Right renal cortex interstitium (tissue), 3 donors: ENCODE data around the gene RGS3. TPM values are rescaled to one million over a fixed set of nuclear protein-coding genes. Genes with fewer than 3 reads are reported as not detected.

Experiments
- DNase-seq, 3 donors: peaks; one replicate each; pipeline ENCODE4 v3.0.0-alpha.2; 2013; ENCODE audit warnings: low read depth in 3 of 3, low spot score in 2 of 3
- polyA plus RNA-seq, 3 donors: library from polyadenylated mRNA; unstranded; fragments of 120-200 nt; gene quantifications; one replicate each; pipeline ENCODE4 v1.2.1, GENCODE V29; 2013; ENCODE audit not compliant: insufficient read length in 3 of 3

RGS3 gene
- polyA plus RNA-seq, 3 donors = 45.1 to 47.4 (median 47.2) TPM

DNA sequence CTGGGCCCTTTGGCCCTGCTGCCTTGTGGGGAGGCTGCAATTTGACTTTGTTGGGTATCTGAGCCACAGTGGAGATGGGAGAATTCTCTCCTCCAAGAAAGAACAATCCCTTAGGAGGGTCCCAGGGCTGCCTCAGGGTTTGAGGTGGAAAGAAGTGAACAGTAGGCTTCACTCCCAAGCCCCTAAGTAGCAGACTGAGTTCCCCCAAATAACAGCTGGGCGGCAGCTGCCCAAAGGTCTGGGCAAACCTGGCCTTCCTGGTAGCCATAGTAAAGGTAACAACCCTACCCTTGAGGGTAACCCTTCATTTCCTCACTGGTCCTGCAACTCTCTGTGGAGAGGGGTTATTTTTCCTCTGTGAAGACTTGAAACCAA lies 746 bp downstream of the RGS3 start:
- no peak for DNase-seq

DNA sequence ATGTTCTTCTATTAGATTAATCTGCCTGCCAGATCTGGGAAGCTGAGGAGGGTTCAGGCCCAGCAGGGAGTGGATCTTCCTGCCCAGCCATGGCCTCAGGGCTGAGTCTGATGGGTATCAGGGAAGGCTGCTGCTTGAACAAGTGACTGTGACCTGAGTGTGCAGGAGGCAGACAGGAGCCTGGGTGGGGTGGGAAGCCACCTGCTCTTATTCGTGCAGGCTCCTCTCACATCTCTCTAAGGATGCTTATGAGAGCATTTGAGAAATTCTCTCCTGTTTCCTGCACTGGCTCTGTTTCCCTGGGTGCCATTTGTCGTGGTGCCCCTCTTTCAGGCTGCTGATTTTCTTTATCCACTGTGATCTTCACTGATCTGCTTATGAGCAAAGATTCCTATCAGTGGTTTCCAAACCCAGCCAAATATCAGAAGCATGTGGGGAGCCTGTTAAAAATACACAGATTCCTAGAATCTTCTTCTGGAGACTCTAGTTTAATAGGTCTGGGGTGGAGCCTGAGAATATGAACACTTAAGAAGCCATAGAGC lies 2.1 kb downstream of the RGS3 start:
- DNase-seq = no peak

DNA sequence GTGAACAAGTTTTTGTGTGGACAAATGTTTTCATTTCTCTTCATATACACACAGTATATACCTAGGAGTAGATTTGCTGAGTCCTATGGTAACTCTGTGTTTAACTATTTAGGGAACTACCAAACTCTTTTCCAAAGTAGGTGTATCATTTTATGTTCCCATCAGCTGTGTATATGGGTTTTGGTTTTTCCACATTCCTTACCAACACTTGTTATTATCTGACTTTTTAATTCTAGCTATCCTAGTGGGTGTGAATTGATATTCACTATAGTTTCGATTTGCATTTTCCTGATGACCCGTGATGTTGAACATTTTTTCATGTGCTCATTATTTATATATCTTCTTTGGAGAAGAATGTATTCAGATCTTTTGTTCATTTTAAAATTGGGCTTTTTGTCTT lies 3.7 kb downstream of the RGS3 start:
- no peak for DNase-seq

DNA sequence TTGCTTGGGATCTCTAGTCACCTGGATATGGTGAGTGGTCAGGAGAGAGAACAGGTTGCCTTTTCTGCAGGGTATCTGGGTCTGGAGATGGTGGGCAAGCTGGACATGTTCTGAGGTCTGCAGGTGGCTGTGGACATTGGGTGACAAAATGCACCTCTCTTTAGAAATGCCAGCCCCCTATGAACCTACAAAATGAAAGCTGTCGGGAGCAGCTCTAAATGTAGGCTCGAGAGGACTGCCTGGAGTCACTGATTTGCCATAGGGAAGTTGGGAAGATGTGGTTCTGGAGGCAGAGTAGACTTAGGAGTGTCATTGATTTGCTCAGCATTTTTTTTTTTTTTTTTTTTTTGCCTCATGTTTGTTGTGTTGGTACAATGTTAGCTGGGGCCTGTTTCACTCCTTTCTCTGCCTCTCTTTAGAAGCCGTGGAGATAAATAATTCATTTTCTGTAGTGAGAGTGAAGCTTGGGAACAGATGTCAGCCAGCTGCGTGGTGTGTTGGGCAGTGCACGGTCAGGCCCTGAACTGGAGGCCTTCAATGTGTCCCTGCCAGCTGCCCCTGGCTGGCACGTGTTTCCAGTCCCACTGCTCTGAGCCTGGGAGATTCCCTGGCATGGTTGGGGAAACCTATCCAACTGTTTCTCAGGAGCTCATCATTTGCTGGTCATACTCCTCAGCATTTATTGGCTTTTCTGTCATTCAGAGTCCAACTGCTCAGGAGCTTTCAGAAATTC lies 5.4 kb downstream of the RGS3 start:
- no peak for DNase-seq

DNA sequence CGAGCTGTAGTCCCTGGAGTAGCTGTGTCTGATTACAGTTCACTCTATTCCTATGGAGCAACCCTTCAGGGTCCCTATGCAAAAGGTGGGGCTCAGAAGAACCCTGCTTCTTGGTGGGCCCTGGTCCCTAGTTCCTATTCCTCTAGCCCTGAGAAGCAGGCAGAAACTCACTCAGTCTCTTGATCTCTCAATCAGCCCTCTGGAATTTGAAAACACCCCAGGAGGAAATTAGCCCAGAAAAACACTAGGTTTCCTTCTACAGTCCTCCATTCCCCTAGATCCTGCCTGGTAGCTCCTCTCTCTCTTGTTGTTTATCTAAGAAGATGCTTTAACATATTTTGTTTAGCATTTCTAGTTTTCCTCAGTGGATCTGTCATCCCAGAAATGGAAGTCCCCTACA lies 7.6 kb downstream of the RGS3 start:
- no peak for DNase-seq

DNA sequence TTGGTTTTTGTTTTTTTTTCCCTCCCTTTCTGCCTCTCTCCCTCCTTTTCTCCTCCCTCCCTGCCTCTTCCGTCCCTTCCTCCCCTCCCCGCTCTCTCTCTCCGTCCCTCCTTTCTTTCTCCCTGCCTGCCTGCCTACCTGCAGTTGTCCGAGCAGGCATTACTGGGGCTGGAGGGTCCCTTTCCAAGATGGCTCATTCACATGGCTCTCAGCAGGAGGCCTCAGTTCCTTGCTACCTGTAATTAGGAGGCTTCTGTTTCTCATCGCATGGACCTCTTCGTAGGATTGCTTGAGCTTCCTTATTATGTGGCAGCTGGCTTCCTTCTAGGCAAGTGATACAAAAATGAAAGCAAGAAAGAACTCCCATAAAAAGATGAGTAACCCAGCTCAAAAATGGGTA lies 8.0 kb downstream of the RGS3 start:
- no peak for DNase-seq

DNA sequence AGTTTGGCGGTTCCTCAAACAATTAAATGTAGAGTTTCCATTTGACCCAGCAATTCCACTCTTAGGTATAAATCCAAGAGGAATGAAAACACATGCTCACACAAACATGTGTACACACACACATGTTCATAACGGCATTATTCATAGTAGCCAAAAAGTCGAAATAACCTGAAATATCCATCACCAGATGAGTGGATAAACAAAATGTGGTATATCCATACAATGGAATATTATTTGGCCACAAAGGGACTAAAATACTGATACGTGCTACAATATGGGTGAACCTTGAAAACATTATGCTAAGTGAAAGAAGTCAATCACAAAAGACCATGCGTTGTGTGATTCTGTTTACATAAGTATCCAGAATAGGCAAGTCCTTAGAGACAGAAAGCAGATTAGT lies 8.7 kb downstream of the RGS3 start:
- no peak for DNase-seq

DNA sequence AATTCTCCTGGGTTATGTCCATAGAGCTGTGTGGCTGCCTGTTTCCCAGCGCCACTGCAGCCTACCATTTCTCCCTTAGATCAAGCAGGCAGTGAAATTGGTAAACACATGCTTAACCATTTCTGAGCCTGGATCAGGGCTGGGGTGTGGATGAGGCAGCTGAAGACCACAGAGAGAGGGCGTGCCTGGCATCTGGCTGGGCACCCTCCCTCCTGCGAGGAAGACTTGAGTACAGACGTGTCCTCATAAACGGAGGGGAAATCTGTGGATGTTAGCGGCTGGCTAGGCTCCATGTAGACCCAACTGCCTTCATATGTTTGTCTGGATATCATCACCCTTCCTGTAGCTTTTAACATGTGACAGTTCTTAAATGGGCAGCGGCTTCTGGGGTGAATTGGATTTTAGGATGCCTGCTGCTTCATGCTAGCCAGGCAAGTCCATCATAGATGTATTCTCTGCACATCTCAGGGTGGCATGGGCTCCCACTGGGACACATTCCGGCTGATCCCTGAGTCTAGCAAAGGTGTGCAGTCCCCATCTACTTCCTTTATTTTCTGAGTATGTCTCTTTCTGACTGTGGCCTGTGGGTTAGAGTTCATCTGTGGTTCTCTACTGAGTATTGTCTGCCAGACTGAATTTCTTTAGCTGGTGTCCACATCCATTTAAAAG lies 11.0 kb downstream of the RGS3 start:
- DNase-seq = no peak

DNA sequence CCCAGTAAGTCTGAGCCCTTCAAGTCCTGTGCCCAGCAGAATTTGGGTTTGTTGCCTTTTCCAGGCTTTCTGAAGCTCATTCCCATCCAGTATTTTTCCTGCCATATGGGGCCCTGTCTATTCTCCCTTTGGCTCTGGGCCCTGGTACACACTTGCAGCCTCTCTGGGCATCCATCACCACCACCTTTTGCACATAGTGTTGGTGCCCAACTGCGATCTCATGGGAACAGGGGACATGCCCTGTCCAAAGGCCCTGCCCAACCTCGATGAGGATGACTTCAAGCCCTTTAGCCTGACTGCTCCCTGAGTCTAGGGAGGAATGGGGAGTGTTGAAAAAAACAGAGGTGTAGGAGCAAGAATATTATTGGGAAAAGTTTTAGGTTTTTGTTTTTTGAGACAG lies 11.5 kb downstream of the RGS3 start:
- DNase-seq = no peak

DNA sequence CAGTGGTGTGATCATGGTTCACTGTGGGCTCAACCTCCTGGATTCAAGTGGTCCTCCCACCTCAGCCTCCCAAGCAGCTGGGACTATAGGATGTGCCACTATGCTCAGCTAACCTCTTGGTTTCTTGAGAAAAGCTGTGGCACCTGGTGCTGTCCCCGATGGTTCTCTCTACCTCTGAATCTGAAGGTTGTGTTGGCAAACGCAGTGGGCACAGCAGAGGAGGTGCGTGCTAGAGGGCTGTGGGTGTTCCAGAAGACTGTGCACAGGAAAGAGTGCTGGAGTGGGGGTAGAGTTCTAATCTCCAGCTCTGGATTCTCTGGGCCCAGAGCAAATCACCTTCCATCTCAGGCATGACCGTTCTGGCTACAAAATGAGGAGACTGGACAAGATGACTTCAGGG lies 12.5 kb downstream of the RGS3 start:
- DNase-seq = no peak

DNA sequence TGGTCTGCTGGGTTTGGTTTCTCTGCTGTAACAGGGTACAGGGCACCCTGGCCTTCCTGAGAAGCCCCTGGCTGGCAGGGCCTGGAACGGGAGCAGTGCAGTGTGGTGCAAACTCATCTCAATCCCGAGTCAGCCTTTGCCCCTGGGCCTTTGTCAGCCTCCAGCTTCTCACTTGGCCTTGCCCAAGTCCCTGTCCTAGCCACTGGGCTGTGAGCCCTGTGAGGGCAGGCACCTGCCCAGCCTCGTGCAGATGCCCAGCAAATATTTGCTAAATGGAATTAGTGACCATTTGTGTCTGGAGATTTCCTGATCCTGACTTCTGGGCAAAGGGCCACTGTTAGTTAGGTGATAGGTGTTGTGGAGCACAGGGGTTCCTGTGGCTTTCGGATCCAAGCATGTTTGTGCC lies 13.0 kb downstream of the RGS3 start:
- no peak for DNase-seq

DNA sequence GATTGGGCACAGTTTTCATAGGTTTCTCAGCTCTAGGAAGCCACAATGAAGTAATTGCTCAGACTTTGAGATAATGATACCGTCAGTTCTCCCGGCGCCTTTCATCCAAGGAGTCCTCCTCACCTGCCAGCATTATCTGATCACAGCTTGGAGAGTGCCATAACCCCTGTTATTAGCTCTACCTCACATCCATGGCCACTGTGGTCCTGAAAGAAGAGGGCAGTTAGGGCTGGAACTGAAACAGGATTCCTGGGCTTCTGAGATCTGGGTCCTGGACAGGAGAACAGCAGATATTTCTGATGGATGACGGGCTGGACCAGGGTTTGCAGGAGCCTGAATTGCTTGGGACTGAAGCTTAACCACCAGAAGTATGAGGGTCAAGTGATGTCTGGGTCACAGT lies 13.5 kb downstream of the RGS3 start:
- DNase-seq = no peak

DNA sequence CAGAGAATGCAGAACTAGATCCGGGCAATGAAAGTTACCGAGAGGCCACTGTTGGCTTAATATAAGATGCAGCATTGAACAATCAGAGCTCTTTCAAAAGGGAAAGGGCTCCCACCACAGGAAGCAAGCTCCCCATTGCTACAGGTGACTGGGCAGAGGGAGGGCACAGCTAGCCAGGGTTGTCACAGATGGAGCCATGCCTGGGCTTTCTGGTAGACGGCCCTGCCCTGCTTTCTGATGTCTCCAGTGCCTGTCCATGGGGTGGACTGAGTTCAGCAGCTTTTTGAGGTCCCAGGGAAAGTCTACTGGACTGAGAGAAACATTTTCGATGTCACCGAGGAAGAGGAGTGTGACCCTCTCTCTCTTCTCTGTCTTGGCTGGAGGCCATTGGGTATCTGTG lies 14.1 kb downstream of the RGS3 start:
- no peak for DNase-seq

DNA sequence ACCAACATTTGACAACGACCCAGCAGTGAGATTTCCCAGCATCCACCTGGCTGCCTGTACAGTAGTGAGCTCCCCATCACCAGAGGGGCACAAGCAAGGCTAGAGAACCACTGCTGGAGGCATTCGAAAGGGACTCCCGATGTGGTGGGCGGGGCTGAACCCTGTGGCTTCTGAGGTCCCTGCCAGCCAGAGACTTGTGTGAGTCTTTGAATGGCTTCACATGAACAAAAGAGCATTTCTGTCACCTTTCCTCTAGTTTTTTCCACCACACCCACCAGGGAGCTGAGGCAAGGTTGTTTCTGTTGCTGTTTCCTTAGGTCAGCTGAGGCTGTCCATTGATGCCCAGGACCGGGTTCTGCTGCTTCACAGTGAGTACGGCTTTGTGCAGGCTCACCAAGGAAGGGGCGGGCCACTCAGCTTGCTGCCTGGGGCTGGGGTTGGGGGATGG lies 15.7 kb downstream of the RGS3 start:
- DNase-seq = no peak

DNA sequence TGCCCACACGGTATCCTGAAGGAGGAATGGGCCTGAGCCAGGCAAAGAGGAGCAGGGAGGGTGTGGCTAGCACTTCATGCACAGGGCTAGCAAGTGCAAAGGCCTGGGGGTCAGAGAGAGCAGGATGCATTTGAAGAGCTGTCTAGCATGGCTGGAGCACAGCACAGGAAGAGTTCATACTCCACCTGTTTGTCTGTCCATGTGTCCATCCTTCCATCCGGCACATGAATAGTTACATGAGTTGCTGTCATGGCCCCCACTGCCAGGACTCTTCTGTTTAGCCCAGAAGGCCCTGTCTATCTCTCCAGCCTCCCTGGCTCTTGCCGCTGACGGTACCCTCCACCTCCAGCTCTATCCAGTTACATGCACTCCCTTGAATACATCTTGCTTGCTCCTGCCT lies 17.1 kb downstream of the RGS3 start:
- DNase-seq = no peak

DNA sequence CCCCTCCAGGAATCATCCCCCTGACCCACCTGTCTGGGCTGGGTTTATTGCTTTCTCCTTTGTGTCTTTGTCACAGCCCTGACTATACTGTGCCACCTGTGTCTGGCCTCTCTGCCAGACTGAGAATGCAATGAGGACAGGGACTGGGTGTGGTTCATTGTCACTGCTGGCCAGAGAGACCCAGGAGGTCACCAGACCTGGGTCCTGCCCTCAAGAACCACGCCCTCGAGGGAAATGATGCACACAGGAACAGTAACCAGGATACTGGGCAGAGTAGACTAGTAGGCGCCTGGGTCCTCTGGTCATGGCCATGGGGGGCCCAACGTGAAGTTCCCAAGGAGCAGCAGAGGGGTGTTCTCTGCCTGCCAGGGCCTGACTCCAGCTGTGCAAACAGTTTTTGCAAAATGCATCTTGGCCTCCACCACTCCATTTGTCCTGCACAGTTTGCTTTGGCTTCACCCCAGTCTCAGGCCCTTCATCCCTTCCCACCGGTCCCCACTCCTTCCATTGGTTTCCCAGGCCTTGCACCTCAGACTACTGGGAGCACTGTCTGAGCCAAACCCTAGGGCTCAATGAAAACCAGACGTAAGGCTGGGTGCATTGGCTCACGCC lies 17.8 kb downstream of the RGS3 start:
- DNase-seq = no peak

DNA sequence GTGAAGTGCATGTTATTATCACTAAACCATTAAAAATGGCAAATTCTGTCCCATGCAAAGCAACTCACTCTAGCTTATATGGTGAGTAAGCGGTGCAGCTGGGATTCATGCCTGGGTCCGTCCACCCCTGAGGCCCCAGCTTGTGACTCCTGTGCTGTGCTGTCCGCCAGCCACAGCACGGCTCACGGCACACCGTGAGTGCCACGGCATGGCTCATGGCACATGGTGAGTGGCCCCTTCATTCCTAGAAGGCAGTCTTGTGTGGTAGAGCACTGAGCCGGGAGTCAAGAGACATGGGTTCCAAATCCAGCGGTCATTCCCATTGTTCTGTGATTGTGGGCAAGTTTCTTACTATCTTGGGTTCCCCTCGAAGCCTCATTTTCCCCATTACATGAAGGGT lies 18.8 kb downstream of the RGS3 start:
- DNase-seq = no peak

DNA sequence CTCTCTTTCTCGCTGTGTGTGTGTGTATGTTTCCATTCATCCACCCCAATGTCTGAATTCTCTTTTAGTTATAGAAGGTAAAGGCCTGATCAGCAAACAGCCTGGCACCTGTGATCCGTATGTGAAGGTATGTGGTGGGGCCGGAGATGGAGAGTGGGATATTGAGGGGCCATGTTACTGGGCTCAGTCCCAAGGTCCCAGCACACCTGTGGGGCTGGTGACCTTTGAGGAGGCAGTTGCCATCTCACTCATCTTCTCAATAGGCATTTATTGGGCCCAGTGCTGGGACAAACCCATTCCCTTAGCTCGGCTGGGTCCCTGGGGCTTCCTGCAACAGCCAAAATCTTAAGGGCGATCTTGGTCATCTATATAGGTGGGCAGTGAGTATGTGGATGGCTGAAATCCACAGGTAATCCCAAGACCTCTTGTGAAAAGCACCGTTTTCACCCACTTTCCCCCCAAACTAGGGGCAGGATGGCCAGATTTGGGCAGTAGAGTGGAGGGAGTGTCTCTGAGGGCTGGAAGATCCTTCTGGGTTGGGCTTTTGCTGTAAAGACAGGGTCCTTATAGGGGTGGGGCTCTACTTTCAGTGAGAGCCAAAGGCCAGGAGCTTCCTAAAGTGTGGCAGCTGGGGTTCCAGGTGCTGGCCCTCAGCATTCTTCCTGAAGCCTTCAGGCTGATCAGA lies 19.6 kb downstream of the RGS3 start:
- DNase-seq = no peak

DNA sequence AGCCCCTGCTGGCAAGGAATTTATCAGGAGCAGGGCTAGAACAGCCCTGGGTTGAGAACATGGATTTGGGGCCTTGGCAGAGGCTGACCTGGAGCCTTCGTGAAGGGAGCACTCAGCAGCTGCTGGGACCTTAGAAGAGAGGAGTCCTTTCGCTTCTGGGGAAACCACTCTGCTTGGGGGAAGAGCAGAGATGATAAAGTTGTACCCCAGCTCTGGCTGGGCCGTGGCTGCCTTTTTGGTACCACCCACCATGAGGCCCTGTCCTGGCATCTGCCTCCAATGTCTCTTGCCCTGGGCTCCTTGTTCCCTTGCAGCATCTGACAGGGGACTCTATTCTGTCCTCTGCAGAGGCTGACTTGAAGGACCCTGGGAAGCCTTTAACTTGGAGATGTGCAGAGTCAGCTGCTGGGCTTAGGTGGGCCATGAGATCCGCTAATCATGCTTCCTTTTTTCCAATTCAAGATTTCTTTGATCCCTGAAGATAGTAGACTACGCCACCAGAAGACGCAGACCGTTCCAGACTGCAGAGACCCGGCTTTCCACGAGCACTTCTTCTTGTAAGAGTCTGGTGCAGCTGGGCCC lies 20.2 kb downstream of the RGS3 start:
- no peak for DNase-seq

DNA sequence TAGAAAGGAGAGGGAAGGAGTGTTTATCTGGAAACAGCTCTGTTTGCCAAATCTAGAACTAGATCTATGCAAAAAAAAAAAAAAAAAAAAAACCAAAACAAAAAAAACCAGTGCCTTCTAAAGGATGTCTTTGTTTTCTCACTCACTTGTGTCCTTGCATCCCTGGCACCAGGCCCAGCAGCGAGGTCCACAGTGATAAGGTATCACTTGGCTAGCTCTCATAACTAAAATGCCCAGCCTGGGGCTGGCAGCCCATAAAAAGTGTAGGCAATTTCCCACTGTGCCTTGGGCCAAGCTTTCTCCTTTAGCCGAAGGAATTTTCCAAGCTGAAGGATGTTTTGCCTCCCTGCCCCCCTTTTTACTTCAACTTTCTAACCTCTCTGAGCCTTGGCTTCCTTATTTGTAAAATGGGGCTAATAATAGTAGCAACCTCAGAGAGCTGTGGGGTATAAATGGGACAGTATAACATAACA lies 20.8 kb downstream of the RGS3 start:
- no peak for DNase-seq

DNA sequence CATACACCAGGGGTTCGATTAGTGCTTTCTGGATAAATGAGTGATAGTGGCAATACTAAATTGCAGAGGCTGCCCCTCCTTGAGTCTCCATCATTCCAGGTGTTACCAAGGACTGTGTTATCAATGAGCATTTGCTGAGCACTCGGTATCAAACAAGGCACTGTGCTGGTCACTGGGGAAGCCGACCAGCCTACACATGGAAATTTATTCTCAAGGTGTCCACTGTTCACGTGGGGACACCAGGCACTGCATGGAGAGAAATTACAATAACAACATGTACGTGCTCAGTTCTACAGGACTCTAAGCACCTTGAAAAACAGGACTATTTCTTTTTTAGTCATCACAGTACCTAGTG lies 22.2 kb downstream of the RGS3 start:
- DNase-seq = no peak
